Measurements from ENCODE around the gene AKR1C1. TPM values are rescaled to one million over a fixed set of nuclear protein-coding genes. Genes with fewer than 3 reads are reported as not detected.
"Not testable (repeated sequence)": the region's sequence is repeated elsewhere in the genome, so short reads cannot be mapped to it uniquely, and the experiment has no call there.

AKR1C1 gene
- total RNA-seq, 1 donor from 2014 or later, result 54.5 TPM

- Histone ChIP-seq H3K36me3 (no peaks in the 10 kb centered on the region), H3K27ac (no peak overlapping the region), H3K27me3 (ENCODE audit: low read depth) (no peaks in the 10 kb centered on the region), H3K9me3 (no peaks in the 10 kb centered on the region), H3K4me1 (no peaks in the 10 kb centered on the region), H3K4me3 (no peak overlapping the region)
- TF ChIP-seq CTCF (IDR thresholded peaks at IDR 0.05), result no peak
- ATAC-seq (no peak), DNase-seq (no peak)
- intact Hi-C loops (cut with DNase I), result no loop called here
Measured at GRCh38 chr10:5002013-5002727, 39.0 kb downstream of the AKR1C1 start.

- H3K9me3 ChIP-seq; H3K27ac ChIP-seq; H3K36me3 ChIP-seq; H3K4me1 ChIP-seq; DNase-seq; intact Hi-C loops (cut with DNase I); H3K27me3 ChIP-seq (ENCODE audit: low read depth): not testable (repeated sequence)
- peak; percentile 92 to 93 for ATAC-seq
- peak within 1 kb of the TSS; percentile 33 for H3K4me3 ChIP-seq
Measured at GRCh38 chr10:5003127-5004029, 40.2 kb downstream of the AKR1C1 start, which contains the start of gene AKR1C2. TSS of gene AKR1C2 (minus strand) at chr10:5003857. CDS start at chr10:5003835, 22 bp downstream.

- H3K4me3 ChIP-seq; DNase-seq; ATAC-seq; H3K27me3 ChIP-seq (ENCODE audit: low read depth); H3K27ac ChIP-seq; H3K9me3 ChIP-seq; H3K36me3 ChIP-seq; intact Hi-C loops (cut with DNase I); H3K4me1 ChIP-seq: not testable (repeated sequence)
Measured at GRCh38 chr10:5004030-5004385, 40.8 kb downstream of the AKR1C1 start.

- H3K4me1 ChIP-seq; H3K27me3 ChIP-seq (ENCODE audit: low read depth); ATAC-seq; H3K9me3 ChIP-seq; H3K27ac ChIP-seq; H3K4me3 ChIP-seq; H3K36me3 ChIP-seq; intact Hi-C loops (cut with DNase I); DNase-seq: not testable (repeated sequence)
Measured at GRCh38 chr10:5004501-5004900, 41.3 kb downstream of the AKR1C1 start.

- ATAC-seq, result peak in 1 of 2 donors; percentile 61
- H3K4me1 ChIP-seq; H3K4me3 ChIP-seq; H3K36me3 ChIP-seq; H3K27me3 ChIP-seq (ENCODE audit: low read depth); intact Hi-C loops (cut with DNase I); H3K9me3 ChIP-seq; DNase-seq; H3K27ac ChIP-seq: not testable (repeated sequence)
Measured at GRCh38 chr10:5008857-5009548, 45.8 kb downstream of the AKR1C1 start.

- H3K4me1 ChIP-seq; H3K27ac ChIP-seq; intact Hi-C loops (cut with DNase I); DNase-seq; H3K36me3 ChIP-seq; H3K27me3 ChIP-seq (ENCODE audit: low read depth); H3K4me3 ChIP-seq; H3K9me3 ChIP-seq: not testable (repeated sequence)
- peak in 1 of 2 donors; percentile 32 for ATAC-seq
Measured at GRCh38 chr10:5010043-5010442, 46.8 kb downstream of the AKR1C1 start.

DNA sequence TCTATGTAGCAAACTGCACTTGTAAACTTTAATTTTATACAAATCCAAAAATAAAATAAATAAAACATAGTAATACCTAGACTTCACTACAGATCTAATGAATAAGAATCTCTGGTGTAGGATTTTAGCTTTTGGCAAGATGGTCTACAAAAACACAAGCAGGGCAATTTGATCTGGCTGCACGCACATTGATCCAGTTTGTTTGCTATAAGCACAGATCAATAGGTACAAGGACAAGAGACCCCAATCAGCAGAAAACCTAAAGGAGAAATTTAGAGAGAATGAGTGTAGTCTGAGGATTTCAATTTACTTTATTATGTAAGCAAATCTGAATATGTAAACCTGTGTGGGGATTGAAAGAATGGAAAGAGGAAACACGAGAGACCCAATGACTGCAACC lies 48.2 kb downstream of the AKR1C1 start:
- not testable (repeated sequence) for H3K4me1 ChIP-seq, DNase-seq, ATAC-seq

GRCh38 chr10:5012595-5012994 lies 49.4 kb downstream of the AKR1C1 start:
- no peak for TF ChIP-seq CTCF (IDR thresholded peaks at IDR 0.05)
- no peak for ATAC-seq
- no peak for DNase-seq
- Histone ChIP-seq H3K4me1 (no peaks in the 10 kb centered on the region), H3K27me3 (ENCODE audit: low read depth) (no peaks in the 10 kb centered on the region), H3K36me3 (no peaks in the 10 kb centered on the region), H3K9me3 (no peaks in the 10 kb centered on the region), H3K27ac (no peak overlapping the region), H3K4me3 (no peak overlapping the region)
- intact Hi-C loops (cut with DNase I), result no loop called here

More for the DNA sequence above, 48.2 kb downstream of the AKR1C1 start:
- H3K9me3 ChIP-seq; H3K36me3 ChIP-seq; H3K27ac ChIP-seq; H3K4me3 ChIP-seq; intact Hi-C loops (cut with DNase I); H3K27me3 ChIP-seq (ENCODE audit: low read depth): not testable (repeated sequence)

Data from lower lobe of right lung (tissue), 2 donors.